DLD1 (cell line): ENCODE results near the gene TLX3.
"Not testable (repeated sequence)": the region's sequence is repeated elsewhere in the genome, so short reads cannot be mapped to it uniquely, and the experiment has no call there.

Source experiments
- in situ Hi-C: cut with HindIII; loops from 2 replicates; pipeline ENCODE4 v1.10.0; 2017; ENCODE audit warnings: low sequenced_read_pairs

Gene TLX3

DNA sequence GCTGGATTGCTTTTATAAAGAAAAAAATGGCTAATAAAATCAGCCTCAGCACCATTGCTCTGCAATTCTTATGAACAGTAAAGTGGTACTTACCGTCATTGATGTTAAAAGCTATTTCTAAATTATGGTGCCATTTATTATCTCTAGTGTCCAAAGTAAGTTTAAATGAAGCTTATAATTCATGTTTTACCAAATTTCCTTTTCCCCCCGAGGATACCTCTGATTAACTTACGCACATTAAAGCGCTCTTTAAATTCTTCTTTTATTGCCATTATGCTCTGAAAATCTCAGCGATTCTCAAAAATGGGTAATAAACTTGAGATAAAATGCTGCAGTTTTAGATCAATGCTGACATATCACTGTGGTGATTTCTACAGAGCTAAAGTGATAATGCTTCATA is 13.5 kb downstream of the TLX3 start:
- in situ Hi-C loops: no loop called here

DNA sequence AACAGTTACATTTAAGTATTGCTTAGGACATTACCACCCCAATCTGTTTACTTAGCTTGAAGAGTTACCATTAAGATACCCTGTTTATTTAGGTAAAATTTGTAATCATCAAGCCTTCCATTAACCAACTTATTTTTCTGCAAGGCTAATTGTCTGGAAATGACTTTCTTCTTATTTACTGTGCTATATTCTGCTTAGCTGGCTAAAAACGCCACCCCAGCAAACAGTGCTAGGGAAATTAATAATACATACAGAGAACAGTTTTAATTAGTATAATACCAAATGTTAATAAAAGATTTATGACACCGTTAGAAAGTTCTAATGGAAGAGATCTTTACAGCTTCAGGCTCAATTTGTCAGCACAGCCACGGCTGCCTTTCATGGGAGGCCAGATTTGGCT is 14.0 kb downstream of the TLX3 start:
- in situ Hi-C loops: no loop called here

DNA sequence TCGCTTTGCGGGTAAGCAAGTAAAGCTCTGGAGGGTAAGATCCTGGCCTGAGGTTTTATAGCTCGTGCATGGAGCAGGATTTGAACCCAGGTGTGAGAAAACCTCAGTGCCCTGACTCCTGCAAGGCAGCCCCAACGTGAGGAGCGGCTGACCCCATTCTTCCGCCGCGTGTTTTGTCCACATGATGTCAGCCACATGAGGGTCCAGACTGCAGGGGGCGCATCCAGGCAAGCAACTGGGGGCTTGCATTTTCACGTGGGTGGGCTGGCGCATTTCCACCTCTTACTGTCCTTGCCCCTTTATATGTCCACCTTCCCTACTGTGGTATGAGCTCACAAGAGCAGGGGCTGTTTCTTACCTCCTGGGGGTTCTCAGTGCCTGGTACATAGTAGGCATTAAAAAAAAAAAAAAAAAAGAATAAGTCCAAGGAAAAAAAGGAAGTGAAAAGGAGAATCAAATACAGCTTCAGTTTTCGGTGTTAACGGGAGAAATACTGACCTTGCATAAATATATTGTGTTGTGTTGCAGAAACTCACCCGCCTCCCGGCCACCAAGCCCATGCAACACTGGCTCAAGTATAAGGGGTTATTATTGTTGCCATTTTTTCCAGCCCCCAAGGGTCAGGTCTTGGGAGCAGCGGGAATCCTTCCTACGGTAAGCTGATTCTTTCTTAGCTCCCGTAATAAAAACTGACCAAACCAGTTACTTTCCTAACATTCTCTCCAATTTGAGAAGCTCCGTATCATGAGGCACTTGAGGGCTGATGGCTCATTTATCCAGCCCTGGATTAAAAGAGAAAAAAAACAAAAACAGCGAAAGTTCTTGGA is 15.0 kb downstream of the TLX3 start:
- in situ Hi-C loops: no loop called here

DNA sequence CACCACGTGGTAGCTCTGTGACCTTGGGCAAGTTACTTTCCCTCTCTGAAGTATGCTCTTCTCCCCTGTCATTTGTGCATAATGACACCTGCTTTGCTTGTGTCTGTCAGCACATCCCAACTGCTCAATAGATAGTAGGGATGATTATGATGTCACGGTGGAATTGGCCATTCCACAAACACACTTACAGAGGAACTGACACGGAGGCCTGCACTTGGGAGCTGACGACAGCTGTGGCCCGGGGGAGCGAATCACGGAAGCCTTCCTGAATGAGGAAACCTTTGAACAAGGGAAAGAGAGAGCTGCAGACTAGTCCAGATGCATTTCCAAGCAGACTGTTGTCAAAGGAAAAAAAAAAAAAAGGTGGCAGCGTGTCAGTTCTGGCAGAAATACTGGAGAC is 21.0 kb downstream of the TLX3 start:
- in situ Hi-C loops: no loop called here

DNA sequence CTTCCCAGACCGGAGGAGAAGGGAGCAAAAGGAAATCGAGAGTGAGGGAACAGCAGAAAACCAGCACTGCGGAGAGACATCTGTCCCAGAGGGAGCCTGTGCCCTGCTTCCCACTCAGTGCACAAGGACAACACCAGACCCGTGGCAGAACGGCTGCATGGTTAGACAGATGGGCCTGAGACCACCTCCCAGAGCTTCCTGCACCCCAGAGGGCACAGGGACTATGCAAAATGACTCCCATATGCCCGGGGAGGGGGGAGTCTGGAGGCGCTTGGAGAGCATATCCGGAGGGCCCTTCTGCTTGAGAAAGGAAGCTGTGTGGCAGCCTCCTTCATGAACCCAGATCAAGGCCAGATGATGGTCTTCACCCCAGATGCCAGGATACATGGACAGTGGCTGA is 26.6 kb downstream of the TLX3 start:
- in situ Hi-C loops: no loop called here

DNA sequence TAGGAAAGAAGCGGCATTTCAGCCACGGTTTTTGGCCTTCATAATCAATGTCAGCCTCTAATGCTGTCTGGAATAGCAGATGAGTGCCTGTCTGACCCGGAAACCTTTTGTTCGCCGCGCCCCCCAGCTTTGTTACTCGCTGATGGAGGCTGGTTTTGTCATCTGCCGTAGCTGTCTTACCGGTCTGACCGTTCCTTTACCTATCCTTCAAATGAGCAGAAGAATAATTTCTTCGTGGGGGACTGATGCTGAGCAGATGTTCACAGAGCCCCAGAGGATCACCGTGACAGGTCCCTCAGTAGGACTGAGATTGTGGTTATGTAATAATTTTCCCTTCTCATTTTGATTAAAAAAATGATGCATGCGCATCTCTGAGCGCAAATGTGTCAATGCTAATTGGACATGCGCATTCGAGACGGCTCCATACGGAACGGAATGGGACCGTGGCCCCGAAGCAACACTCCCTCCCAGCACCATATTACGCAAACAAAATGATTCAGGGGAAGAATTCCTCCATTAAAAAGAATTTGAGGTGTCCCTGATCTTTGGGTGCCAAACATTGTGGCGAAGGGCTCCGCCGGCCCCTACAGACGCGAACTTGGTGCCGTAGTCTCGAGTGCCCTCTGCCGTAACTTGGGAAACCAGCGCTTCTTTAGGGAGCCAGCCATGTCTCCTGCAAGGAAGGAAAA is 27.6 kb downstream of the TLX3 start:
- in situ Hi-C loops: no loop called here

DNA sequence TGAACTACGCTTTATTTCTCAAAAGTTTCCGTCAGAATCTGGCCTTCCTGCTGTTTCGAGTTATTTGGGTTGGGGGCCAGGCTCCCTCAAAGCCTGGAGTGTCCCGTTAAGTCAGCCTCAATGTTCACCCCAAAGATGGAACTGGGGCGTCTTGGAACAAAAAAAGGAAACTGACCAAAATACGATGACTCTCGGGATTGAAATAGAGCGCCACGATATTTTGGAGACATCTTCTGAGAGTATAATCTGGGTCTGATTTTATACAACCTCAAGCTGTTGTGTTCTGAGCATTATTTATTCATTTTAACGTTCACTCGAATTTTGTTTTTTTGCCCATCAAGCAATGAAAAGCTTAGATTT is 28.1 kb downstream of the TLX3 start:
- in situ Hi-C loops: no loop called here

DNA sequence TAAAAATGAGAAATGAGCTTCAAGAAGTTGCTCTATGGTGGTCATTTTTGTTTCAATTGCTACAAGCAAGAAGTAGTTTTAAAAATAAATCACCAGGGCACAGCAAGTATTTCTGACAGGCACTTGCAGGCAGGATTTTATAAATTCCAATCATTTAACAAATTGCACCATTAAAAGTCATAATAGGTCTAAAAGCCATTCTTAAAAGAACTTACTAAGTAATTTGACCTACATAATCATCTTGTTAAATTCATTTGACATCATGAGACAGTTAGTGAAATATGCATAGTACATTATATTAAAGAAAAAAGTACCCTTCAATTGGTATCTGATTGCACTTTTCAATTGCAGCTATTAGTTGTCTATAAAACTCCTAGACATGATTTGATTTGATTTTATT is 31.0 kb downstream of the TLX3 start:
- in situ Hi-C loops: no loop called here

DNA sequence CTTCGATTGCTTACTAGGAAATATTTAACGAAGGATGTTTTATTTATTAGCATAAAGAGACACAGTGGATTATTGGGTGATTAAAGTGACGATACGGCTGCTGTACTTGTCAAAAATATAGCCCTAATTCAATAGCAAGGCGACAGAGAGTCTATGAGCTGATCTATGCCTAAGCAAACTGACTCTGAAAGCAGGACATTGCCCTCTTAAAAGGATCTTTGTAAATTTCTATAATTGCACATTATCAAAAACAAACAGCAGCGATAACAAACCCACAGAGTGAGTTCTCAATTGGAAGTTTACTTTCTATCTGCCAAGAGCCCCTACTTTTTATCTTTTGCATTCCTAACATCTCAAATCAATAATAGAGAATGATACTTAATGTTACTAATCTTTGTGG is 31.4 kb downstream of the TLX3 start:
- in situ Hi-C loops: no loop called here

DNA sequence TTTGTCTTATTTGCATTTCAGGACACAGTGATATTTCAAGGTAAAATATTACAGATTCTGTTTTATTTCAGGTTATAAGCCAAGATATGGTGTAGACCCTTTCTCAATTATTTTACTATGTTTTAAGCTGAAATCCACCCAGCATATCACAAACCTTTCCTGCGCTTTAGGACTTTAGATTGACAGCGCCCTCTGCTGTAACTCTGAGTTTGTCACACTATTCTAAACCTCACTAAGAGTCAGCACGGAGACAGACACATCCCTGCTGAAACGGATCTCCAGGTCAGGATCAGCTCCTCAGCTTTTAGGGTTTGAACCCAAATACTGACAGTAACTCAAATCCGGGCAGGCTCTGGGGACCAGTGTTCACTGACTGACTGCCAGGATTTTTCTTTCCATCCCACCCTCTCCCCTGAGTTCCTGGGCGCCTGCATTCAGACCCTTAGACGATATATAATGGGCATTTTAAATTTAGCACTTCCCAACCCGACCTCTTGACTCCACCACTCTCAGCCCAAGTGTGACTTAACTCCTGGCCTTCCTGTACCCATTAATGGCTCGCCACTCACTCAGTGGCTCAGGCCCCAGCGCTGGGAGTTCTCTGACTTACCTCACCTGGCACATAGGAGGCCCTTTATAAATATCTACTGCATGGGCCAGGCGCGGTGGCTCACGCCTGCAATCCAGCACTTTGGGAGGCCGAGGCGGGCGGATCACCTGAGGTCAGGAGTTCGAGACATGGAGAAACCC is 33.5 kb downstream of the TLX3 start:
- in situ Hi-C loops: no loop called here

DNA sequence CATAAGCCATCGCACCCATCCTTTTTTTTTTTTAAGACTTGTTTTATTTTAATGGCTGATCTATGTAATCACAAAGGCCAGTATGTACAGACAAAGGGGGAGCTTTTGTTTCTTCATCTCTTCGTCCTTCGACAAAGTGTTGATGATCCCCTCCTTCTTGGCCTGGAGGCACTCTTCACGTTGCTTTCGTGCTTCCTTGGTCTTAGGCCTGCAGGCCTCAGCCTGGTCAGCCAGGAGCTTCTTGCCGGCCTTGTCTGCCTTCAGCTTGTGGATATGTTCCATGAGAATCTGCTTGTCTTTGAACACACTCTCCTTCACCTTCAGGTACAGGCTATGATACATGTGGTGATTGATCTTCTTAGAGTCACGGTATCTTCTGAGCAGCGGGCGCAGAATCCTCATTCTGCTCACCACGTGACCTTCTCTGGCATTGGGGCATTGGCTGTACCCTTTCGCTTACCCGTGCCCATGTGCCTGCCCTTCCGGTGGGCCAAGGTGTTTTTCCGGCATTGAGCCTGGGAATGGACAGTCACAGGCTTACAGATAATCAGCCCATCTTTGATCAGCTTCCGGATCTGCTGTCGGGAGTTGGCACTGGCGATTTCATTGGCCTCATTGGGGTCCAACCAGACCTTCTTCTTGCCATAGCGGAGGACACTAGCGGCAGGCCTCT is 36.0 kb downstream of the TLX3 start:
- in situ Hi-C loops: no loop called here

DNA sequence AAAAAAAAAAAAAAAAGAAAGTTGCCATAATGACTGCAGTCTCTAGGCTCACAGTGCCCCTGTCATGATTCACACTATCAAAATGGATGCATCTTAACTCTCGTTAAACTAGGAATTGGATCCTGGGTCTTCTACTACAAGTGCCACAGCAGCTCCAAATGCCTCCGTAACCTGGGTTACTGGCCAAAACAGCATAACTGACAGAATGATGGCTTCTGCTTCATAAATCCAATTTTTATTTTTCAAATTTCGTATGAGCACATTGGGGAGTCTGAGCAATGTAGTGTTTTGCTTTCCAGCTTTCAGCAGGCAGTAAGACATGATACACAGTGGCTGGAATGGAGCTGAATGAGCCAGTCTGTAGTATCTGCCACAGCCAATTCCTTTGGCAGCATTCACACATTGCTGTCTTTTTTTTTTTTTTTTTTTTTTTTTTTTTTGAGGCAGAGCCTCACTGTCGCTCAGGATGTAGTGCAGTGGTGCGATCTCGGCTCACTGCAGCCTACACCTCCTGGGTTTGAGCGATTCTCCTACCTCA is 42.6 kb downstream of the TLX3 start:
- in situ Hi-C loops: no loop called here

DNA sequence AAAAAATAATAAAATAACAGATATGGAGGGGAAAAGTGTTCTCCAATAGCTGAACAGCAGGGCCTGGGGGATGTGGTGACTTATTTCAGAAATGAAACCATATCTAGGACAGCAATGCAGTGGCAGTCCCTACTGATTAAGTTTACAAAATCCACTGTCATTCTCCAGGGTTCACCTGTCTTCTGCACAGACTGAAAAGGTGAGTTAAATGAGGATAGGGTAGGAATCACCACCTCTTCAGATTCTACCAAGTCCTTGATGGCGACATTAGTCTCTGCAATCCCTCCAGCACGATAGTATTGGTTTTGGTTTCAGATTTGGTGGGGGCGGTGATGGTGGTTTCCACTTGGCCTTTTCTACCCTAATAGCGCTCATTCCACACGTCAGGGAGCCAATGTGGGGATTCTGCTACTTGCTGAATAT is 46.3 kb downstream of the TLX3 start:
- in situ Hi-C loops: no loop called here

DNA sequence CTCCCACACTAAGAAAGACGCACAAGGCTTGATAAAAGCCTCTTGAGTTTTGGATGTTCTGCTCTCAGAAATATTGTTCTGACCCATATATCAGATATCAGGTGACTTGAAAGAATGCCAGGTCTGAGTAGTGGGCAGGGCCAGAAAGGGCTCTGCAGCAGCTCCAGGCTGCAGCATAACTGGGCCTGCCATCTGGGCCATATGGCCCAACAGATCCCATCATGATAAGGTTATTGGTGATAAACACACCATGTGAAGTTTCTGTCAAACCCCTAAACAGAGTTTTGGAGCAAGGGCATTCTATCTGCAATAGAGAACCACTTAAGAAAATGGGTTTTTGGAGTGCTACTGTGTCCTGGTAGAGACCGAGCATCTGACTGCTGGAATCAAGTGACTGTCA is 48.8 kb downstream of the TLX3 start:
- in situ Hi-C loops: no loop called here

DNA sequence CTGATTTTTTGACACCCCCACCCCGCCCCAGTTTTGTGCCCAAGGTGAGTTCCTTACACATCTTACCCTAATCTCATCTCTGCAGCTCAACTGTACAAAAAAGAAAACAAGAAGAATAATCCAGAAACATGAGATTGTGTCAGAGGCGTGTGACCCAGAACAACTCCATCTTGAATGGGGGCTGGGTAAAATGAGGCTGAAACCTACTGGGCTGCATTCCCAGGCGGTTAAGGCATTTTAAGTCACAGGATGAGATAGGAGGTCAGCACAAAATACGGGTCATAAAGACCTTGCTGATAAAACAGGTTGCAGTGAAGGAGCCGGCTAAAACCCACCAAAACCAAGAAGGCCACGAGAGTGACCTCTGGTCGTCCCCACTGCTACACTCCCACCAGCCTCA is 52.1 kb downstream of the TLX3 start:
- in situ Hi-C loops: not testable (repeated sequence)
